ENCODE measurements around the gene RPS29. TPM values are rescaled to one million over a fixed set of nuclear protein-coding genes. Genes with fewer than 3 reads are reported as not detected.
A peak's percentile ranks its signal among the peaks of the same experiment; 100 is the strongest.

The RPS29 gene
- total and polyA plus RNA-seq, 2 of the 13 experiments (the other 11 are each of a cell fraction or from before 2014, with no cell fraction given): 4,303 to 8,215 TPM

DNA sequence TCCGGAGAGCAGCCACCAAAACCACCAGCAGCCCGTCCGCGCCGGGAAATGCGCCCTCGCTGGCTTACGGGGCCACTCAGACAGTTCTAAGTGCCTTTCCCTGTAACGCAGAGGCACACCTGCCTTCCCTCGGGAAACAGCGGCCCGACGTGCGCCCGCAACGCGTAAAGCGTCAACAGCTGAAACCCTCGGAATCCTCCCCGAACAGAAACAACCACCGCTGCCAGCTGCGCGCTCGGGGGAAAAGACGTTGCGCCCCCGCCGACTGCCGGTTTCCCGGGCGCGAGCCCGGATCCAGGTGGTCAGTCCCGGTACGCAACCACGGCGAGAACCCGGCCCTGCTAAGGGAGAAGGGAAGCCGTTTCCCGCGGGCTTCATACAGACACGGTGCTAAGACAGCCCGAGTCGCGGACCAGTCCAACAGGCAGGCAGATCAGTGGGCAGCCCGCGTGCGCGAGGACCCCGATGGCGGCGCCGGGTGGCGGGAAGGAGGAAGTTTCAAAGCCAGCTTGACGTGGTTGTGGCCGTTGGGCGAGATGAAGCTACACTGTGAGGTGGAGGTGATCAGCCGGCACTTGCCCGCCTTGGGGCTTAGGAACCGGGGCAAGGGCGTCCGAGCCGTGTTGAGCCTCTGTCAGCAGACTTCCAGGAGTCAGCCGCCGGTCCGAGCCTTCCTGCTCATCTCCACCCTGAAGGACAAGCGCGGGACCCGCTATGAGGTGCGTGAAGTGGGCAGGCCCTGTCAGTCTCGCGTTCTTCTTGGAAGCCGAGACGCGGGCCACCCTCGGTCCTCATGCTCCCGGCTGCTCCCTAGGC, 12.5 kb upstream of the RPS29 start, which contains the start of gene LRR1 (continued):
- TF ChIP-seq BCLAF1 (IDR thresholded peaks at IDR 0.05) (no peak), CENPX (CRISPR knock-in tag; IDR thresholded peaks at IDR 0.05) (no peak), DPF2 (CRISPR knock-in tag; IDR thresholded peaks at IDR 0.05; ENCODE audit: borderline replicate concordance, low read depth) (no peak), GTF2F1 (IDR thresholded peaks at IDR 0.05; ENCODE audit: low read length) (no peak), MTF2 (CRISPR knock-in tag; IDR thresholded peaks at IDR 0.05; ENCODE audit: borderline replicate concordance) (no peak), TFE3 (CRISPR knock-in tag; IDR thresholded peaks at IDR 0.05) (peak; percentile 45; the same call in 1 of the 2 replicates), MAFG (CRISPR knock-in tag; IDR thresholded peaks at IDR 0.05) (0 out of 2 replicates have a peak, but pooled peaks have one; percentile 7), NFKBIZ (CRISPR knock-in tag; IDR thresholded peaks at IDR 0.05) (no peak; the same call in 1 of the 2 replicates), STAT6 (CRISPR knock-in tag; IDR thresholded peaks at IDR 0.05; ENCODE audit: borderline replicate concordance) (no peak), NFRKB (IDR thresholded peaks at IDR 0.05) (peak; percentile 34; the same call in 1 of the 2 replicates), TMF1 (CRISPR knock-in tag; IDR thresholded peaks at IDR 0.05; ENCODE audit: low read depth) (peak; percentile 78), SETDB1 (CRISPR knock-in tag; IDR thresholded peaks at IDR 0.05; ENCODE audit: borderline replicate concordance) (no peak), ZNF432 (CRISPR knock-in tag; IDR thresholded peaks at IDR 0.05; ENCODE audit: borderline replicate concordance) (no peak)
- TF ChIP-seq, protein P1, sequence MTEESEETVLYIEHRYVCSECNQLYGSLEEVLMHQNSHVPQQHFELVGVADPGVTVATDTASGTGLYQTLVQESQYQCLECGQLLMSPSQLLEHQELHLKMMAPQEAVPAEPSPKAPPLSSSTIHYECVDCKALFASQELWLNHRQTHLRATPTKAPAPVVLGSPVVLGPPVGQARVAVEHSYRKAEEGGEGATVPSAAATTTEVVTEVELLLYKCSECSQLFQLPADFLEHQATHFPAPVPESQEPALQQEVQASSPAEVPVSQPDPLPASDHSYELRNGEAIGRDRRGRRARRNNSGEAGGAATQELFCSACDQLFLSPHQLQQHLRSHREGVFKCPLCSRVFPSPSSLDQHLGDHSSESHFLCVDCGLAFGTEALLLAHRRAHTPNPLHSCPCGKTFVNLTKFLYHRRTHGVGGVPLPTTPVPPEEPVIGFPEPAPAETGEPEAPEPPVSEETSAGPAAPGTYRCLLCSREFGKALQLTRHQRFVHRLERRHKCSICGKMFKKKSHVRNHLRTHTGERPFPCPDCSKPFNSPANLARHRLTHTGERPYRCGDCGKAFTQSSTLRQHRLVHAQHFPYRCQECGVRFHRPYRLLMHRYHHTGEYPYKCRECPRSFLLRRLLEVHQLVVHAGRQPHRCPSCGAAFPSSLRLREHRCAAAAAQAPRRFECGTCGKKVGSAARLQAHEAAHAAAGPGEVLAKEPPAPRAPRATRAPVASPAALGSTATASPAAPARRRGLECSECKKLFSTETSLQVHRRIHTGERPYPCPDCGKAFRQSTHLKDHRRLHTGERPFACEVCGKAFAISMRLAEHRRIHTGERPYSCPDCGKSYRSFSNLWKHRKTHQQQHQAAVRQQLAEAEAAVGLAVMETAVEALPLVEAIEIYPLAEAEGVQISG (CRISPR knock-in tag; IDR thresholded peaks at IDR 0.05): peak; percentile 87
- TF ChIP-seq, protein P2, sequence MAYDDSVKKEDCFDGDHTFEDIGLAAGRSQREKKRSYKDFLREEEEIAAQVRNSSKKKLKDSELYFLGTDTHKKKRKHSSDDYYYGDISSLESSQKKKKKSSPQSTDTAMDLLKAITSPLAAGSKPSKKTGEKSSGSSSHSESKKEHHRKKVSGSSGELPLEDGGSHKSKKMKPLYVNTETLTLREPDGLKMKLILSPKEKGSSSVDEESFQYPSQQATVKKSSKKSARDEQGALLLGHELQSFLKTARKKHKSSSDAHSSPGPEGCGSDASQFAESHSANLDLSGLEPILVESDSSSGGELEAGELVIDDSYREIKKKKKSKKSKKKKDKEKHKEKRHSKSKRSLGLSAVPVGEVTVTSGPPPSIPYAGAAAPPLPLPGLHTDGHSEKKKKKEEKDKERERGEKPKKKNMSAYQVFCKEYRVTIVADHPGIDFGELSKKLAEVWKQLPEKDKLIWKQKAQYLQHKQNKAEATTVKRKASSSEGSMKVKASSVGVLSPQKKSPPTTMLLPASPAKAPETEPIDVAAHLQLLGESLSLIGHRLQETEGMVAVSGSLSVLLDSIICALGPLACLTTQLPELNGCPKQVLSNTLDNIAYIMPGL (CRISPR knock-in tag; IDR thresholded peaks at IDR 0.05; ENCODE audit: borderline replicate concordance in 1 of 2, low read depth in 1 of 2): peak; percentile 96 to 98
- TF ChIP-seq, protein P3, sequence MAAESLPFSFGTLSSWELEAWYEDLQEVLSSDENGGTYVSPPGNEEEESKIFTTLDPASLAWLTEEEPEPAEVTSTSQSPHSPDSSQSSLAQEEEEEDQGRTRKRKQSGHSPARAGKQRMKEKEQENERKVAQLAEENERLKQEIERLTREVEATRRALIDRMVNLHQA (CRISPR knock-in tag; IDR thresholded peaks at IDR 0.05): no peak
